Thyroid gland (tissue), 4 donors: Measurements from ENCODE around the gene TXLNA.

Experiments used
- CTCF ChIP-seq, 6 experiments: fragments of 200-600 bp in 3 of 6; fragments of 450-650 bp in 3 of 6; sonication (generic) in 3 of 6; IDR thresholded peaks; one replicate each; pipeline ENCODE4 v1.5.1; 2016 to 2019; ENCODE audit warnings: antibody characterized with exemption in 6 of 6, mild to moderate bottlenecking in 2 of 6, inconsistent platforms in 1 of 6, moderate library complexity in 1 of 6
- POLR2A ChIP-seq, 2 donors: fragments of 450-650 bp; IDR thresholded peaks; one replicate each; pipeline ENCODE4 v1.6.1; 2017; ENCODE audit warnings: antibody characterized with exemption in 2 of 2, mild to moderate bottlenecking in 2 of 2, moderate library complexity in 1 of 2

DNA sequence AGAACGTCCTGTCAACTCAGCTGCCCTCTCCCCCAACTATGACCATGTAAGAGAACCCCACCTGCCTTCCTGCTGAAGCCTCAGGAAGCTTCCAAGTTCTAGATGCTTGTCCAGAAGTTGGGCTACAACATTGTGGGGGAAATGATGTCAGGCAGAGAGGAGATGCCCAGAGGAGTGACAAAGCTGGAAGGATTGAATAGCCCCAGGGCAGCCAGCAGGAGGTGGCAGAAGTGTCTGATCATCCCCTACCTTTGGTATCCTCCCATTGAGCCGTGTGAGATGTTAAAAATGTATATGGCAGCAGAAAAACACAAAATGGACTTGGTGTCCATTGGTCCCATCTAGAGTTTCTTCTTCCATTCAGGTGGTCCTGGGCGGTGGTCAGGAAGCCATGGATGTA, 49.3 kb downstream of the TXLNA start:
- TF ChIP-seq POLR2A (IDR thresholded peaks at IDR 0.05) (no peak), CTCF (IDR thresholded peaks at IDR 0.05) (no peak)
